ELR (cell line): ENCODE data around the gene NDUFA13.

Source experiments
- DNase-seq: peaks from one replicate; pipeline ENCODE4 v3.0.0-alpha.2; 2015; ENCODE audit warnings: low read depth

The NDUFA13 gene

DNA sequence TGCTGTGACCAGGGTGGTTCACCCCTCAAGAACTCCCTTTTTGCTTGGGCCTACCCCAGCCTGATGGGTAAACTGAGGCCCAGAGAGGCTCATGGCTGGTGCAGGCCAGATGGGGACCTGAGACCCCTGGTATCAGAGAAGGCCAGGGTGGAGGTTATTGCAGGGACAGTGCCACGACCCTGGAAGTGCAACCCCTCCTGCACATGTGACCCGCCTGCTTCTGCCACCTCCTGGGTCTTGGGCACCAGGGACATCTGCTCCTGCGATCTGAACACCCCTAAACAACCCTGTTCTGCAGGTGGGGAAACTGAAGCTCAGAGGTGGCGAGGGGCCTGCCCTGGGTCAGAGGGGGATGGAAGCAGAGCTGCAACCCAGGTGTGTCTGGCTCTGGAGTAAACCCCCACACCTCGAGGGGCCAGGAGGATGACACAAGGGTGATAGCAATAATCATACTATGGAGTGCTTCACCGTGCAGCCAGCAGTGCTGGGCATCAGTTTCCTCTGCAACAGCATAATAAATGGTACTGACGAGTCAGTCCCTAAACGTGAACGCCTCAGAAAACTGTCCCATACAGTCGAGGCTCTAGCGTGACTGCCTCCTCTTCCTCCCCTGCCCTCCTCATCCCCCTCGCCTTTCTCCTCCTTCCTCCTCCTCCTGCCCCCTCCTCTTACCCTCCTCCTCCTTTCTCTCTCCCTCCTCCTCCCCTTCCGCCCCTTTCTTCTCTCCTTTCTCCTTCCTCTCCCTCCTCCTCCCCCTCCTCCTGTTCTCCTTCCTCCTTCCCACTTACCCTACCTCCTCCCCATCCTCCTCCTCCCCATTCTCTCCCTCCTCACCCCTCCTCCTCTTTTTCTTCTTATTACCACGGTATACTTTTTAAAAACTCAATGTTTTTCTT lies 17.0 kb downstream of the NDUFA13 start:
- no peak for DNase-seq

DNA sequence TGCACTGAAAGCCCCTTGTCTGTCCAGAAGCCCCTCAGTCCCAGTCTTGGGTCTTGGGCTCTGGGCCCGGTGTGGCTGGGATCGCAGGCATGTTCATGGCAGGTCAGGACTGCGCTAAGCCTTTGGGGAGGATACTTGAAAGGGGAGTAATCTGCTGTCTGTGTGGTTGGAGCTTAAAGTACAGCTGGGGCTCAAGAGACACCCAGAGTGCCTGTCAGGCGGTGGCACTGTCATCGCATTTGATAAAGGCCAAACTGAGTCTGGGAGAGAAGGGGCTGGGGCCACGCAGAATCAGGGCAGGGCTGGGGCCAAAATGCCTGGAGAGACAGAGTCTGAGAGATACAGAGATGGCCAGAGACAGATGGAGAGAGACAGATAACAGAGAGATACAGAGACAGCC lies 17.8 kb downstream of the NDUFA13 start:
- no peak for DNase-seq

DNA sequence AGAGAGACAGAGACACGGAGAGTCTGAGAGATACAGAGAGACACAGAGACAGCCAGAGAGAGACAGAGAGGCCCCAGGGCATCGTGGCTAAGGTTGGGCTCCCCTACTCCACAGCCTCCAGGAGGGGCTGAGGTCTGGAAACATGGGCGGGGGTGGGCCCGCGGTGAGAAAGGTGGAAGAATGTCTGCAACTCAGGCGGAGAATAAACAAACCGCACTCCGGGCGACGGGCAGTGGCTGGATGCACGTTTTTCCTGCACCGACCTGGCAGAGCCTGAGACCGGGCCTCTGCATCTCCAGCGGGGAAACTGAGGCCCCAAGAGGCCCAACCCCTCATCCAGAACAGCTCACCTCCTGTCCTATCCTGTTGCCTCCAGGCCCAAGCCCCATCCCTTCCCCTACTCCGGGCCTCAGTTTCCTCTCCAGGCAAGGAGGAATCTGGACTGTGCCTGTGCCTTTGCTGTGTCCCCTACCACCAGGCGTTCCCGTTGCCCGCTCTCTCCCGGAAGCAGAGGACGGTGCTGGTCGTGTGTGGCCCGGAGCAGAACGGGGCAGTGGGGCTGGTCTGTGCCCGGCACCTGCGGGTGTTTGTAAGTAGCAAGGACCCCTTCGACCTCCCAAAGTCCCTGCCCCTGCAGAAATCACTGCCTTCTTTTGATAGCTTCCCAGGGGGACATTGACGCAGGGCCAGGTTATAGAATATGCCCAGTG lies 18.7 kb downstream of the NDUFA13 start:
- DNase-seq, result no peak

DNA sequence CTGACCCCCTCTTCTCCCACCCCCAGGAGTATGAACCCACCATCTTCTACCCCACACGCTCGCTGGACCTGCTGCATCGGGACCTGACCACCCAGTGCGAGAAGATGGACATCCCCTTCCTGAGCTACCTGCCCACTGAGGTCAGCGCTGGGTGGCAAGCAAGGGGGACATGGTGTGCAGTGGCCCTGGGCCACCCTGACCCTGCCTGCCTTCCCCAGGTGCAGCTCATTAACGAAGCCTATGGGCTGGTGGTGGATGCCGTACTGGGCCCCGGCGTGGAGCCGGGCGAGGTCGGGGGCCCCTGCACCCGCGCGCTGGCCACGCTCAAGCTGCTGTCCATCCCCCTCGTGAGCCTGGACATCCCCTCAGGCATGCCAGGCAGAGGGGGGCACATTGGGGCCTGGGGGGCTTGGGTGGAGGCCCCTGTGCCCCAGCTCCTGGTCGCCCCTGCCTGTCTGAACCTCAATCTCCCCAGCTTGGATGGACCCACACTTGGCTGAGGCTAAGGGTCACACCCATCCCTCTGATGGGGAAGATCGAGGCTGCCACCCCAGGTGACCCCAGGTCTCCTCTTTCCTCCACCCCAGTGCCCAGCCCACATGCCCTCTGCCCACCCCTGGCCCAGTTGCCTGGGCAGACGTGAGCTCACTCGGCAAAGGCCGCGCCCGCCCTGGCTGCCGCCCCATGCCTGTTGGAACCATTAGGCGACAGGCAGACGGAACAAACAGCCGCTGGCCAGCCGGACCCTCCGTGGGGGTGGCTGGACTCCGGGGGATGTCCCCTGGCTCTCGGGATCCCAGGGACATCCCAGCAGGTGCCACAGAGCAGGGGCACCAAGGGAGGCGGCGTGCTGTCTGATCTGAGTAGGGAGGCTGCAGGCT lies 19.5 kb downstream of the NDUFA13 start:
- no peak for DNase-seq

DNA sequence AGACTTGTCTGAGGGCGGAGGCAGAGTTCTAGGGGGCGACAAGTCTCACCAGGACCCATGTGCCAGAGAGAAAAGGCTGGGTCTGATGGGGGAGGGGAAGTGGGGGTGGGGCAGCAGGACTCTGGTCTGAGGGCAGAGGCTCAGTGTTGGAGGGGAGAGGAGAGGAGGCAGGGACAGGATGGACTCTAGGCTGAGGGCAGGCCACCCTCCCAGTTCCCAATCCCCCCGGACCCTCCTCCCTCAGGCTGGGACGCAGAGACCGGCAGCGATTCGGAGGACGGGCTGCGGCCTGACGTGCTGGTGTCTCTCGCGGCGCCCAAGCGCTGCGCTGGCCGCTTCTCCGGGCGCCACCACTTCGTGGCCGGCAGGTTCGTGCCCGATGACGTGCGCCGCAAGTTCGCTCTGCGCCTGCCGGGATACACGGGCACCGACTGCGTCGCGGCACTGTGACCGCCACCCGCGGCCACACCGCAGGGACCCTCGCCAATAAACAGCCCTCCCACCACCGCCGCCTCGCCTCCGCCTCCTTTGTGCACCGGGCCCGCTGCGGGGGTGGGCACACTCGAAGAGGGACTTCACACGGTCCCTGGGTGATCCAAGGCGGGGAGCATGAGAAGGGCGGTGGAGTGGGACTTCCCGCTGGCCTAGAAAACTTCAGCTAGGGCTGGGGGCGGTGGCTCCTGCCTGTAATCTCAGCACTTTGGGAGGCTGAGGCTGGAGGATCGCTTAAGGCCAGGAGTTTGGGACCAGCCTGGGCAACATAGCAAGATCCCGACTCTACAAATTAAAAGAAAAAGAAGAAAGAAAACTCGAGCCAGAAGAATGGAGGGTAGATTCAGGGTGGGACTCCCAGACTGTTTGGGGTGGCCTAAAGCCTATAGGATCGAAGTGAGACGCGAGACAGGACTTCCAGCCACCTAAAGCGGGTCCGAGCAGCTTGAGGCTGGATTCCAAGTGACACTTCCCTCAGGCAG lies 21.3 kb downstream of the NDUFA13 start:
- DNase-seq, result no peak

DNA sequence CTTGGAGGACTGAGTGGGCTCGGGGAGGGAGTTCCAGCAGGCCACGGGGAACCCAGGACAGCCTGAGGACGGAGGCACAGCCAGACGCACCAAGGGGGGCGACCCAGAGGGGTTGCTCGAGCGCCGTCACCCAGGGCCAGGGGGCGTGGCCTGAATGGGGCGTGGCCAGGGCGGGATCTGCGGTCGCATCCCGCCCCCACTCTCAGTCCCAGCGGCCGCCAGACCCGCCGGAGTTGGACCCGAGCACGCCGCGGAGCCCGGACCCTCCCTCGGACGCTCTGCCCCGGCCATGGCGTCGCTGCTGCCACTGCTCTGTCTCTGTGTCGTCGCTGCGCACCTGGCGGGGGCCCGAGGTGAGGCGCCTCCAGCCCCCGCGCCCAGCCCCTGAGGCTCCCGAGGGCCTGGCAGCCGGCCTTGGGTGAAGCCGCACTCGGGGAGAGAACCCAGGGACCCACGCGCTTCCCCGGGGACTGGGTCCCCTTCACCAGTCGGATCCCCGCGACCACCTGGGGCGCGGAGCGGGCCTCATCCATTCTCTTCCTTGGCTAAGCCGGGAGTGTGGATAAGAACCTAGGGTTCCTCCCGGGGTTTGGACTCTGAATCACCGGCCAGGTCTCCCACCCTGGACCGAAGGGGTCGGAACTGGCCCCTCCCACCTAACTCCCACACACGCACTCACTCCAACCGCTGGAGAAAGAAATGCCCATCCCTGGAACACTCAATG lies 22.2 kb downstream of the NDUFA13 start, which contains the start of gene CILP2:
CILP2 (plus strand) TSS at position 205 of the 724 bp plus-strand sequence; CDS start at position 290, 85 bp downstream.
- DNase-seq, result peak; percentile 42

DNA sequence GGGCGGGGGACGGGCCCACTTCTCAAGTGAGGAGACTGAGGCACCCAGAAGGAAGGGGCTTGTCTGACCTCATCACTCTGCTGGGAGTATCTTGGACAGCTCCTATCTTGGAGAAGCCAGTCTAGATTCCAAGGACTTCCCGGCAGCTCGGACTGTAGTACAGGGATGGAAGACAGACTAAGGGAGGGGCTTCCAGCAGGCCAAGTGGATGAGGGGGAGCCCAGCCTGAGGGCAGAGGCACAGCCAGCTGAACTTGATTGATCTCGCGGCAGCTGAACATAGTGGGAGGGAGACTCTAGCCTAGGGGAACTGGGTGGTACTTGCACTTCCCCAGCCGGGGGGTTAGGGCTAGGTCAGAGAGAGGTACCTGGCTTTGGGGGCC lies 22.8 kb downstream of the NDUFA13 start:
- DNase-seq, result no peak

DNA sequence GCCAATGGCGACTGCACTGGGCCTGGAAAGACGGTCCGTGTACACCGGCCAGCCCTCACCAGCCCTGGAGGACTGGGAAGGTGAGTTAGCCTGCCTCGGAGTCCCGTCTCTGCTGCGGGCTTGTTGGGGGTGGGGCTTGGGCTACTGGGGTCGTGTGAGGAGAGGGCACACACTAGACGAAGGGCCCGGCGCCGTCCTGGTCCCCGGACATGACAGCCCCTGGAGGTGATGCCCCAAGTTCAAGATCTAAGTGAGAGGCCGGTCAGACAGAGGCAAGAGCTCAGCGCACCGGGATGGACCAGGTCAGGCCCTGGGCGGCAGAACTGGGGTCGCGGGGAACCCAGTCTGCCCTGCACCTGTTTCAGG lies 23.7 kb downstream of the NDUFA13 start:
- no peak for DNase-seq

DNA sequence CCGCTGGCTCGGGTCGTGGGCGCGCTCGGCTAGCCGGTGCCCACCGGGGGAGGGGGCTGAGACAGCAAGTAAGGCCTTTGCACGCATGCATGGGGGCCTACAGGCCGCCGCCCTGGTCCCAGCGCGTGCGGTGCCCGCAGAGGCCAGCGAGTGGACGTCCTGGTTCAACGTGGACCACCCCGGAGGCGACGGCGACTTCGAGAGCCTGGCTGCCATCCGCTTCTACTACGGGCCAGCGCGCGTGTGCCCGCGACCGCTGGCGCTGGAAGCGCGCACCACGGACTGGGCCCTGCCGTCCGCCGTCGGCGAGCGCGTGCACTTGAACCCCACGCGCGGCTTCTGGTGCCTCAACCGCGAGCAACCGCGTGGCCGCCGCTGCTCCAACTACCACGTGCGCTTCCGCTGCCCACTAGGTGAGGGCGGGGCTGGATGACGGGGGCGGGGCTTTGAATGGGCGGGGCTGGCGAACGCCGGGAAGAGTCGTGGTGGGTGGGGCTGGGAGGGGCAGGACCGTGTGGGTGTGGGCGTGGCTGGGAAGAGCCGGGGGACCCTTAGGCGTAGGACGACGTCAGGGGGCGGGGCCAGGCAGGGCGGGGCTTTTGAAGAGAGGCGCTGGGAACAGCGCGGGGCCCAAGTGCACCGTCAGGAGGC lies 24.2 kb downstream of the NDUFA13 start:
- peak; percentile 58 for DNase-seq

DNA sequence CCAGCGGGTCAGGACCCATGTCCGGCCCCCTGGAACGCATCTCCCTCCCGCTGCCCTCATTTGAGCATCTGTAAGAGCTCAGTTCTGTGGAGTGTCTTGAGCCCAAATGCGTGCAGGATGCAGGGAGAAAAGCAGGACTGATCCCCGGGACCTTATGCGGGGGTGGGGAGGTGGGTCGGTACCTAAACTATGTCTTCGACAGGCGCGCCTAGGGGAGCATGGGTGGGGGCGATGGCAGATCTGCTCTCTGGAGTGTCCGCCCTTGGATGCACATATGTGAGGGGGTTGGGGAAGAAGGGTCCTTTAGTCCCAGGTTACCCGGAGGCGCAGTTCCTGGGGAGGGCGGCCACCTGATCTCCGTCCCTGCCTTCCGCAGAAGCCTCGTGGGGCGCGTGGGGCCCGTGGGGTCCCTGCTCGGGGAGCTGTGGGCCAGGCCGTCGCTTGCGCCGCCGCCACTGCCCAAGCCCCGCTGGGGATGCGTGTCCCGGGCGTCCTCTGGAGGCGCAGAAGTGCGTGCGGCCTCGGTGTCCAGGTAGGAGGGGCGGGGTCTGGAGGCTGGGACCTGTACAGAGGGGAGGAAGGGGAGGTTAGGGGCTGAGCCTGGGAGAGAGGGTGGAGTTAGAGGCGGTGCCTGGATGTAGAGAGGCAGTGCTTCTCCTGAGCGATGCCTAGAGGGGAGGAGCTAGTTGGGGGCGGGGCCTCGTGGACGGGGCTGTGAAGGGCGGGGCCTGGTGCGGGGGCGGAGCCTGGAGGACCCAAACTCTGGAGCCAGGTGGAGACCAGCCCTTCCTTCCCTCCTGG lies 24.9 kb downstream of the NDUFA13 start:
- DNase-seq, result peak; percentile 60

DNA sequence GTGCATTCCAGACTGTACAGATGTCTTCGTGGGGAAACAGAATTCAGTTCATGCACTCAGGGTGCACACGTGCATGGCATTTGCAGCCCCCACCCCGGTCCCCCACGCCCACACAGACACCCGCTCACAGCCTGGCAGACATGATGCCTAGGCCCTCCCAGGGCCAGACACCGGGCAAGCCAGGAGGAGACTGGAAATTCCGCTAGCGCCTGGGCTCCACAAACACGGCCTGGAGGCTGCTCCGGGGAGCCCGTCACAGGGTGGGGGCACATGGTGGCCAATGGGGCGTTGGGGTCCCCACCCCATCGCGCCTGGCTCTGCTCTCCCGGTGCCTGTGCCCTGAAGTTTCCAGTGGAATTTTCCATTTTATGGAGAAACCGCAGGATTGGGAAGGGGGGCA lies 25.6 kb downstream of the NDUFA13 start:
- DNase-seq, result no peak

DNA sequence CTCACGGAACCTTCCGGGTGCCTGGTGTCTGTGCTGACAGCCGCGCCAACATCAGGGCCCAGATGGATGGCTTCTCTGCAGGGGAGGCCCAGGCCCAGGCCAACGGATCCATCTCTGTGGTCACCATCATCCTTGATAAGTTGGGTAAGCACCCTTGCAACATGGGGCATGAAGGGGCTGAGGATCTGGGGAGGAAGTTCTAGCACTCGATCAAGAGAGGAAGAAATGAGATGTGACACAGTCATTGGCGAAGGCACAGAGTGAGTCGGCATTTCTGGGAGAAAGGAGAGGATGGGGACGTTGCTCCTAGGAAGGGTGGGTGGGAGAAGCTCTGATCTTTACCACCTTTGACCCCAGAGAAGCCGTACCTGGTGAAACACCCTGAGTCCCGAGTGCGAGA lies 26.5 kb downstream of the NDUFA13 start:
- DNase-seq, result no peak

DNA sequence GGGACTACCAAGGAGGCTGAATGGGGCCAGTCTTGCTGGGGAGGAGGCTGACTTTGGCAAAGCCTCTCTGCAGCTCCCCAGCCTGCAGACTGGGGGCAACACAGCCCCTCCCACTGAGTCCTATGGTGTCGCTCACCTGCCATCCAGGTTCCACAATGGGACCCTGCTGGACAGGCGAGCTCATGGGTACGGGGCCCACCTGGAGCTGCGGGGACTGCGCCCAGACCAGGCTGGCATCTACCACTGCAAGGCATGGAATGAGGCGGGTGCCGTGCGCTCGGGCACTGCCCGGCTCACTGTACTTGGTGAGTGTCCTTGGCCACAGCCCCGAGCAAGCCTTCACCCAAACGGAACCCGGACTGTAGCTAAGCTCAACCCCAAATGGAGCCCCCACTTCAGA lies 27.1 kb downstream of the NDUFA13 start:
- DNase-seq, result no peak

DNA sequence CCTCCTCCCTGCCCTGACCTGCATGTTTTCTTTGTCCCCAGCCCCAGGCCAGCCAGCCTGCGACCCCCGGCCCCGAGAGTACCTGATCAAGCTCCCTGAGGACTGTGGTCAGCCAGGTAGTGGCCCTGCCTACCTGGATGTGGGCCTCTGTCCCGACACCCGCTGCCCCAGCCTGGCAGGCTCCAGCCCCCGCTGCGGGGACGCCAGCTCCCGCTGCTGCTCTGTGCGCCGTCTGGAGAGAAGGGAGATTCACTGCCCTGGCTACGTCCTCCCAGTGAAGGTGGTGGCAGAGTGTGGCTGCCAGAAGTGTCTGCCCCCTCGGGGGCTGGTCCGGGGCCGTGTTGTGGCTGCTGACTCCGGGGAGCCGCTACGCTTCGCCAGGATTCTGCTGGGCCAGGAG lies 27.6 kb downstream of the NDUFA13 start:
- DNase-seq, result no peak

DNA sequence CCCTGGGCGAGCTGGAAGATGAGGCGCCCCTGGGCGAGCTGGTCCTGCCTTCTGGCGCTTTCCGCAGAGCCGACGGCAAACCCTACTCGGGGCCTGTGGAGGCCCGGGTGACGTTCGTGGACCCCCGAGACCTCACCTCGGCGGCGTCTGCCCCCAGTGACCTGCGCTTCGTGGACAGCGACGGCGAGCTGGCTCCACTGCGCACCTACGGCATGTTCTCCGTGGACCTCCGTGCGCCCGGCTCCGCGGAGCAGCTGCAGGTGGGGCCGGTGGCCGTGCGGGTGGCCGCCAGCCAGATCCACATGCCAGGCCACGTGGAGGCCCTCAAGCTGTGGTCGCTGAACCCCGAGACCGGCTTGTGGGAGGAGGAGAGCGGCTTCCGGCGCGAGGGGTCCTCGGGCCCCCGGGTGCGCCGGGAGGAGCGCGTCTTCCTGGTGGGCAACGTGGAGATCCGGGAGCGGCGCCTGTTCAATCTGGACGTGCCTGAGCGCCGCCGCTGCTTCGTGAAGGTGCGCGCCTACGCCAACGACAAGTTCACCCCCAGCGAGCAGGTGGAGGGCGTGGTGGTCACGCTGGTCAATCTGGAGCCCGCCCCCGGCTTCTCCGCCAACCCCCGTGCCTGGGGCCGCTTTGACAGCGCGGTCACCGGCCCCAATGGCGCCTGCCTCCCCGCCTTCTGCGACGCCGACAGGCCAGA lies 28.4 kb downstream of the NDUFA13 start:
- no peak for DNase-seq

DNA sequence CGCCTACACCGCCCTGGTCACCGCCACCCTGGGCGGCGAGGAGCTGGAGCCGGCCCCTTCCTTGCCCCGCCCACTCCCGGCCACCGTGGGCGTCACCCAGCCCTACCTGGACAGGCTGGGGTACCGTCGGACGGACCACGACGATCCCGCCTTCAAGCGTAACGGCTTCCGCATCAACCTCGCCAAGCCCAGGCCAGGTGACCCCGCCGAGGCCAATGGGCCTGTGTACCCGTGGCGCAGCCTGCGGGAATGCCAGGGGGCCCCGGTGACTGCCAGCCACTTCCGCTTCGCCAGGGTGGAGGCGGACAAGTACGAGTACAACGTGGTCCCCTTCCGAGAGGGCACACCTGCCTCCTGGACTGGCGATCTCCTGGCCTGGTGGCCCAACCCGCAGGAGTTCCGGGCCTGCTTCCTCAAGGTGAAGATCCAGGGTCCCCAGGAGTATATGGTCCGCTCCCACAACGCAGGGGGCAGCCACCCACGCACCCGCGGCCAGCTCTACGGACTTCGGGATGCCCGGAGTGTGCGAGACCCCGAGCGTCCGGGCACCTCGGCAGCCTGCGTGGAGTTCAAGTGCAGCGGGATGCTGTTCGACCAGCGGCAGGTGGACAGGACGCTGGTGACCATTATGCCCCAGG lies 29.0 kb downstream of the NDUFA13 start:
- DNase-seq, result no peak

DNA sequence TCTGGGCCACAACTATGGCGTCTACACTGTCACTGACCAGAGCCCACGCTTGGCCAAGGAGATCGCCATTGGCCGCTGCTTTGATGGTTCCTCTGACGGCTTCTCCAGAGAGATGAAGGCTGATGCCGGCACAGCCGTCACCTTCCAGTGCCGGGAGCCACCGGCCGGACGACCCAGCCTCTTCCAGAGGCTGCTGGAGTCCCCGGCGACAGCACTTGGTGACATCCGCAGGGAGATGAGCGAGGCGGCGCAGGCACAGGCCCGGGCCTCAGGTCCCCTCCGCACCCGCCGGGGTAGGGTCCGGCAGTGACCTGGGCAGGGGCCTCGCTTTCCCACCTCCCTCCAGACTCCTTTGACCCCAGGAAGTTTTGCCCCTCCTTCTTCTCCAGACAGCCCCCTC lies 29.7 kb downstream of the NDUFA13 start:
- no peak for DNase-seq

DNA sequence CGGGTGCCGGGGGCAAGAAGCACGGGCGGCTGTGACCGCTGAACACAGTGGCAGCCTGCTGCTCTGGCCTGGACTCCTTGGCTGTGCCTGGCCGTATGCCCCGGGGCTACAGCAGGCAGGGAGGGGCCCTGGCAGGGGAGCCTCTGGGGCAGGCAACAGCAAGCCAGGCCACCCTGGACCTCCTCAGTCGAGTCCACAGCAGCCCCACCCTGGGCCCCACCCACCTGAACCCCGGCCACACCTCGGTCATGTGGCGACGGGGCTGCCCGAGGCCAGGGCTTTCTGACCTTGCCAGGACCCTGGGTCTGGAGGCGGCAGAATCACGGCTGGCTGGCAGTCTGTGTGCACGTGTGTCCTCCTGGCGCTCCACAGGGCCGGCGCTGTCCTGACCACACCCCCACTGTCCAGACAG lies 30.7 kb downstream of the NDUFA13 start:
- DNase-seq, result no peak
